Measurements from ENCODE around the gene JADE3.

DNA sequence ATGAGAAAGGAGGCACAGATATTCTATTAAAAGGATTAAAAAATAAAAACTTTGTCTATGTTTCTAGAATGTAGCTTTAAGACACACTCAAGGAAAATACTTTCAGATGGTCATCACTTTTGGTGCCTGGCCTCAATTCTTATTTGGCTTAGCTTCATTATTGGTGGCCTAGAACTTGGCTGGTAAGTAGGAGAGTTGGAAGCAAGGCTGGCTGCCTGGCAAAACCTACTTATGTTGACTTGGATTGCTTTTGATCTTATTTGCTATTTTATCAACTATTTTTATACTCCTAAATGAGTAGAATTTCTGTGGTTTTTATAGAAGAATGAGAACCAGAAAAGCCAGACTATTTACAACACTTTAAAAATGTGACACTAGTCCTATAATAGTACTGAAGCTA lies 35.3 kb upstream of the JADE3 start:
- TF ChIP-seq POLR2A (IDR thresholded peaks at IDR 0.05), result no peak
- TF ChIP-seq POLR2AphosphoS5 (IDR thresholded peaks at IDR 0.05), result no peak
